ENCODE measurements around the gene QPCT. TPM values are rescaled to one million over a fixed set of nuclear protein-coding genes. Genes with fewer than 3 reads are reported as not detected.

QPCT gene
- total RNA-seq, 1 experiment from 2014 or later = 4.2 TPM

GRCh38 chr2:37332560-37332959 lies 11.9 kb upstream of the QPCT start:
- no peak for DNase-seq (ENCODE audit: low spot score)
- BruUV-seq (replicated peaks) = no TSS peak
- H3K4me3 ChIP-seq (ENCODE audit: low read depth, low read length, poor library complexity, severe bottlenecking) = no peak overlapping the region
- no peaks in the 10 kb centered on the region for H3K36me3 ChIP-seq (ENCODE audit: insufficient read depth, low read length, poor library complexity, severe bottlenecking)
- peaks cover under 1% of the 10 kb centered on the region for H3K4me1 ChIP-seq (ENCODE audit: insufficient read depth, low read length, poor library complexity, severe bottlenecking)
- POLR2A ChIA-PET (ENCODE audit: low non-redundant PET) = no interaction called here
- H3K9me3 ChIP-seq (ENCODE audit: low read depth, low read length, poor library complexity, severe bottlenecking) = no peaks in the 10 kb centered on the region
- TF ChIP-seq EZH2 (IDR thresholded peaks at IDR 0.05; ENCODE audit: borderline replicate concordance, low read depth, low read length, poor library complexity, severe bottlenecking) (no peak), CTCF (conservative IDR thresholded peaks at IDR 0.05; ENCODE audit: low read depth, low read length) (no peak)
- intact Hi-C loops (cut with micrococcal nuclease; ENCODE audit: unreplicated experiment) = no loop called here
- H3K27ac ChIP-seq (ENCODE audit: low read depth, low read length, poor library complexity, severe bottlenecking) = no peak overlapping the region
- H3K27me3 ChIP-seq (replicated peaks; ENCODE audit: insufficient read depth, low read depth, low read length, poor library complexity) = no peaks in the 10 kb centered on the region
- CTCF ChIA-PET = no interaction called here

- ChIA-PET CTCF (no interaction called here), POLR2A (ENCODE audit: low non-redundant PET) (no interaction called here)
- H3K27ac ChIP-seq (ENCODE audit: low read depth, low read length, poor library complexity, severe bottlenecking) = no peak overlapping the region
- H3K4me1 ChIP-seq (ENCODE audit: insufficient read depth, low read length, poor library complexity, severe bottlenecking) = peaks cover 8% of the 10 kb centered on the region
- no peaks in the 10 kb centered on the region for H3K9me3 ChIP-seq (ENCODE audit: low read depth, low read length, poor library complexity, severe bottlenecking)
- H3K36me3 ChIP-seq (ENCODE audit: insufficient read depth, low read length, poor library complexity, severe bottlenecking) = no peaks in the 10 kb centered on the region
- intact Hi-C loops (cut with micrococcal nuclease; ENCODE audit: unreplicated experiment) = no loop called here
- no peak for DNase-seq (ENCODE audit: low spot score)
- no peak overlapping the region for H3K4me3 ChIP-seq (ENCODE audit: low read depth, low read length, poor library complexity, severe bottlenecking)
- TF ChIP-seq CTCF (conservative IDR thresholded peaks at IDR 0.05; ENCODE audit: low read depth, low read length) = no peak
- TF ChIP-seq EZH2 (IDR thresholded peaks at IDR 0.05; ENCODE audit: borderline replicate concordance, low read depth, low read length, poor library complexity, severe bottlenecking) = no peak
- no peaks in the 10 kb centered on the region for H3K27me3 ChIP-seq (replicated peaks; ENCODE audit: insufficient read depth, low read depth, low read length, poor library complexity)
- no TSS peak for BruUV-seq (replicated peaks)
Observed at GRCh38 chr2:37333256-37333655, 11.2 kb upstream of the QPCT start.

- ChIA-PET POLR2A (ENCODE audit: low non-redundant PET) (no interaction called here), CTCF (interaction anchor here (1.1 kb wide), 1 partner anchor 1319 kb away, joined by 3 read pairs; no protein-coding TSS in a partner anchor)
- DNase-seq (ENCODE audit: low spot score) = no peak
Observed at GRCh38 chr2:37335604-37336003, 8.8 kb upstream of the QPCT start.

More at GRCh38 chr2:37335604-37336003, 8.8 kb upstream of the QPCT start:
- Histone ChIP-seq H3K27ac (ENCODE audit: low read depth, low read length, poor library complexity, severe bottlenecking) (no peak overlapping the region), H3K4me3 (ENCODE audit: low read depth, low read length, poor library complexity, severe bottlenecking) (no peak overlapping the region), H3K4me1 (ENCODE audit: insufficient read depth, low read length, poor library complexity, severe bottlenecking) (peaks cover 14% of the 10 kb centered on the region), H3K36me3 (ENCODE audit: insufficient read depth, low read length, poor library complexity, severe bottlenecking) (no peaks in the 10 kb centered on the region), H3K27me3 (replicated peaks; ENCODE audit: insufficient read depth, low read depth, low read length, poor library complexity) (no peaks in the 10 kb centered on the region), H3K9me3 (ENCODE audit: low read depth, low read length, poor library complexity, severe bottlenecking) (no peaks in the 10 kb centered on the region)
- intact Hi-C loops (cut with micrococcal nuclease; ENCODE audit: unreplicated experiment) = no loop called here
- no TSS peak for BruUV-seq (replicated peaks)
- TF ChIP-seq EZH2 (IDR thresholded peaks at IDR 0.05; ENCODE audit: borderline replicate concordance, low read depth, low read length, poor library complexity, severe bottlenecking) (no peak), CTCF (conservative IDR thresholded peaks at IDR 0.05; ENCODE audit: low read depth, low read length) (no peak)

Data from A673 (cell line).